ENCODE measurements around the gene NOC4L.

DNA sequence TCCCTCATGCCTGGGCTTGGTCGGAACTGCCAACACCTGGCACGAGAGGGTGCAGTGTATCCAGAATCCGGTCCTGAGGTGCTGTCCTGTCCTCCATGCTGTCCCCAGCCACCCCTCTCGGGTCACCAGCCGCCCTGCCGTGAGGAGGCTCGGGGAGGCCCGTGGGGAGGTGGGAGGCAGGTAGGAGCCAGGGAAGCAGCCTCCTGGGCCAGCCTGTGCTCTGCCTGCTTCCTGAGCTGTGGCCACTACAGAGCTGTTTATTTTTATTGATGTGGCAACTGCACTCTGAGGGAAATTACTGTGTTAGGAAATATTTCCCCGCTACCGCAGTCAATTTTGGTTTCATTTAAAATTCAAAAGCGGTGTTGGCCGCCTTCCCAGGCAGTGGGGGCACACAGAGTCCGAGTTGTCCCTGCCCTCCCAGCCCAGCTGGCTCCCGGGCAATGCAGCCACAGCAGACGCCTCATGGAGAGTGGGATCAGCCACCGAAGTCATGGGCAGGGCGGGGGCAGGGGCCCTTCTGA, 18.3 kb downstream of the NOC4L start:
- TF ChIP-seq JUN (CRISPR knock-in tag; IDR thresholded peaks at IDR 0.05) (no peak), GABPB1 (CRISPR knock-in tag; IDR thresholded peaks at IDR 0.05) (no peak), ZBTB43 (CRISPR knock-in tag; IDR thresholded peaks at IDR 0.05) (no peak), E2F5 (CRISPR knock-in tag; IDR thresholded peaks at IDR 0.05) (no peak), IRF1 (CRISPR knock-in tag; IDR thresholded peaks at IDR 0.05) (no peak), NFE2L1 (CRISPR knock-in tag; IDR thresholded peaks at IDR 0.05) (no peak), SP1 (CRISPR knock-in tag; conservative IDR thresholded peaks at IDR 0.05) (no peak), ZNF138 (CRISPR knock-in tag; conservative IDR thresholded peaks at IDR 0.05) (no peak)
- TF ChIP-seq, protein P1, sequence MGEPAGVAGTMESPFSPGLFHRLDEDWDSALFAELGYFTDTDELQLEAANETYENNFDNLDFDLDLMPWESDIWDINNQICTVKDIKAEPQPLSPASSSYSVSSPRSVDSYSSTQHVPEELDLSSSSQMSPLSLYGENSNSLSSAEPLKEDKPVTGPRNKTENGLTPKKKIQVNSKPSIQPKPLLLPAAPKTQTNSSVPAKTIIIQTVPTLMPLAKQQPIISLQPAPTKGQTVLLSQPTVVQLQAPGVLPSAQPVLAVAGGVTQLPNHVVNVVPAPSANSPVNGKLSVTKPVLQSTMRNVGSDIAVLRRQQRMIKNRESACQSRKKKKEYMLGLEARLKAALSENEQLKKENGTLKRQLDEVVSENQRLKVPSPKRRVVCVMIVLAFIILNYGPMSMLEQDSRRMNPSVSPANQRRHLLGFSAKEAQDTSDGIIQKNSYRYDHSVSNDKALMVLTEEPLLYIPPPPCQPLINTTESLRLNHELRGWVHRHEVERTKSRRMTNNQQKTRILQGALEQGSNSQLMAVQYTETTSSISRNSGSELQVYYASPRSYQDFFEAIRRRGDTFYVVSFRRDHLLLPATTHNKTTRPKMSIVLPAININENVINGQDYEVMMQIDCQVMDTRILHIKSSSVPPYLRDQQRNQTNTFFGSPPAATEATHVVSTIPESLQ (CRISPR knock-in tag; IDR thresholded peaks at IDR 0.05), result no peak
- TF ChIP-seq, protein P2, sequence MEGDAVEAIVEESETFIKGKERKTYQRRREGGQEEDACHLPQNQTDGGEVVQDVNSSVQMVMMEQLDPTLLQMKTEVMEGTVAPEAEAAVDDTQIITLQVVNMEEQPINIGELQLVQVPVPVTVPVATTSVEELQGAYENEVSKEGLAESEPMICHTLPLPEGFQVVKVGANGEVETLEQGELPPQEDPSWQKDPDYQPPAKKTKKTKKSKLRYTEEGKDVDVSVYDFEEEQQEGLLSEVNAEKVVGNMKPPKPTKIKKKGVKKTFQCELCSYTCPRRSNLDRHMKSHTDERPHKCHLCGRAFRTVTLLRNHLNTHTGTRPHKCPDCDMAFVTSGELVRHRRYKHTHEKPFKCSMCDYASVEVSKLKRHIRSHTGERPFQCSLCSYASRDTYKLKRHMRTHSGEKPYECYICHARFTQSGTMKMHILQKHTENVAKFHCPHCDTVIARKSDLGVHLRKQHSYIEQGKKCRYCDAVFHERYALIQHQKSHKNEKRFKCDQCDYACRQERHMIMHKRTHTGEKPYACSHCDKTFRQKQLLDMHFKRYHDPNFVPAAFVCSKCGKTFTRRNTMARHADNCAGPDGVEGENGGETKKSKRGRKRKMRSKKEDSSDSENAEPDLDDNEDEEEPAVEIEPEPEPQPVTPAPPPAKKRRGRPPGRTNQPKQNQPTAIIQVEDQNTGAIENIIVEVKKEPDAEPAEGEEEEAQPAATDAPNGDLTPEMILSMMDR (IDR thresholded peaks at IDR 0.05), result no peak
- TF ChIP-seq, protein P3, sequence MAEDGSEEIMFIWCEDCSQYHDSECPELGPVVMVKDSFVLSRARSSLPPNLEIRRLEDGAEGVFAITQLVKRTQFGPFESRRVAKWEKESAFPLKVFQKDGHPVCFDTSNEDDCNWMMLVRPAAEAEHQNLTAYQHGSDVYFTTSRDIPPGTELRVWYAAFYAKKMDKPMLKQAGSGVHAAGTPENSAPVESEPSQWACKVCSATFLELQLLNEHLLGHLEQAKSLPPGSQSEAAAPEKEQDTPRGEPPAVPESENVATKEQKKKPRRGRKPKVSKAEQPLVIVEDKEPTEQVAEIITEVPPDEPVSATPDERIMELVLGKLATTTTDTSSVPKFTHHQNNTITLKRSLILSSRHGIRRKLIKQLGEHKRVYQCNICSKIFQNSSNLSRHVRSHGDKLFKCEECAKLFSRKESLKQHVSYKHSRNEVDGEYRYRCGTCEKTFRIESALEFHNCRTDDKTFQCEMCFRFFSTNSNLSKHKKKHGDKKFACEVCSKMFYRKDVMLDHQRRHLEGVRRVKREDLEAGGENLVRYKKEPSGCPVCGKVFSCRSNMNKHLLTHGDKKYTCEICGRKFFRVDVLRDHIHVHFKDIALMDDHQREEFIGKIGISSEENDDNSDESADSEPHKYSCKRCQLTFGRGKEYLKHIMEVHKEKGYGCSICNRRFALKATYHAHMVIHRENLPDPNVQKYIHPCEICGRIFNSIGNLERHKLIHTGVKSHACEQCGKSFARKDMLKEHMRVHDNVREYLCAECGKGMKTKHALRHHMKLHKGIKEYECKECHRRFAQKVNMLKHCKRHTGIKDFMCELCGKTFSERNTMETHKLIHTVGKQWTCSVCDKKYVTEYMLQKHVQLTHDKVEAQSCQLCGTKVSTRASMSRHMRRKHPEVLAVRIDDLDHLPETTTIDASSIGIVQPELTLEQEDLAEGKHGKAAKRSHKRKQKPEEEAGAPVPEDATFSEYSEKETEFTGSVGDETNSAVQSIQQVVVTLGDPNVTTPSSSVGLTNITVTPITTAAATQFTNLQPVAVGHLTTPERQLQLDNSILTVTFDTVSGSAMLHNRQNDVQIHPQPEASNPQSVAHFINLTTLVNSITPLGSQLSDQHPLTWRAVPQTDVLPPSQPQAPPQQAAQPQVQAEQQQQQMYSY (CRISPR knock-in tag; IDR thresholded peaks at IDR 0.05), result no peak
- TF ChIP-seq, protein P4, sequence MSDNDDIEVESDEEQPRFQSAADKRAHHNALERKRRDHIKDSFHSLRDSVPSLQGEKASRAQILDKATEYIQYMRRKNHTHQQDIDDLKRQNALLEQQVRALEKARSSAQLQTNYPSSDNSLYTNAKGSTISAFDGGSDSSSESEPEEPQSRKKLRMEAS (CRISPR knock-in tag; IDR thresholded peaks at IDR 0.05), result no peak
- TF ChIP-seq, protein P5, sequence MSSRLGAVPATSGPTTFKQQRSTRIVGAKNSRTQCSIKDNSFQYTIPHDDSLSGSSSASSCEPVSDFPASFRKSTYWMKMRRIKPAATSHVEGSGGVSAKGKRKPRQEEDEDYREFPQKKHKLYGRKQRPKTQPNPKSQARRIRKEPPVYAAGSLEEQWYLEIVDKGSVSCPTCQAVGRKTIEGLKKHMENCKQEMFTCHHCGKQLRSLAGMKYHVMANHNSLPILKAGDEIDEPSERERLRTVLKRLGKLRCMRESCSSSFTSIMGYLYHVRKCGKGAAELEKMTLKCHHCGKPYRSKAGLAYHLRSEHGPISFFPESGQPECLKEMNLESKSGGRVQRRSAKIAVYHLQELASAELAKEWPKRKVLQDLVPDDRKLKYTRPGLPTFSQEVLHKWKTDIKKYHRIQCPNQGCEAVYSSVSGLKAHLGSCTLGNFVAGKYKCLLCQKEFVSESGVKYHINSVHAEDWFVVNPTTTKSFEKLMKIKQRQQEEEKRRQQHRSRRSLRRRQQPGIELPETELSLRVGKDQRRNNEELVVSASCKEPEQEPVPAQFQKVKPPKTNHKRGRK (CRISPR knock-in tag; IDR thresholded peaks at IDR 0.05; ENCODE audit: borderline replicate concordance), result no peak
- TF ChIP-seq, protein P6, sequence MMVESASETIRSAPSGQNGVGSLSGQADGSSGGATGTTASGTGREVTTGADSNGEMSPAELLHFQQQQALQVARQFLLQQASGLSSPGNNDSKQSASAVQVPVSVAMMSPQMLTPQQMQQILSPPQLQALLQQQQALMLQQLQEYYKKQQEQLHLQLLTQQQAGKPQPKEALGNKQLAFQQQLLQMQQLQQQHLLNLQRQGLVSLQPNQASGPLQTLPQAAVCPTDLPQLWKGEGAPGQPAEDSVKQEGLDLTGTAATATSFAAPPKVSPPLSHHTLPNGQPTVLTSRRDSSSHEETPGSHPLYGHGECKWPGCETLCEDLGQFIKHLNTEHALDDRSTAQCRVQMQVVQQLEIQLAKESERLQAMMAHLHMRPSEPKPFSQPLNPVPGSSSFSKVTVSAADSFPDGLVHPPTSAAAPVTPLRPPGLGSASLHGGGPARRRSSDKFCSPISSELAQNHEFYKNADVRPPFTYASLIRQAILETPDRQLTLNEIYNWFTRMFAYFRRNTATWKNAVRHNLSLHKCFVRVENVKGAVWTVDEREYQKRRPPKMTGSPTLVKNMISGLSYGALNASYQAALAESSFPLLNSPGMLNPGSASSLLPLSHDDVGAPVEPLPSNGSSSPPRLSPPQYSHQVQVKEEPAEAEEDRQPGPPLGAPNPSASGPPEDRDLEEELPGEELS (CRISPR knock-in tag; IDR thresholded peaks at IDR 0.05), result no peak
